GM21825 (cell line): Measurements from ENCODE around the gene SPACDR.

Experiments
- ATAC-seq: cut with Tn5 transposase; IDR thresholded peaks from one replicate; pipeline ENCODE4 v1.9.1; 2021; ENCODE audit warnings: mild to moderate bottlenecking, moderate library complexity; ENCODE audit not compliant: unreplicated experiment

Gene SPACDR

GRCh38 chr7:100485471-100485876, 21.4 kb upstream of the SPACDR start:
- no peak for ATAC-seq

GRCh38 chr7:100484673-100485045, 20.6 kb upstream of the SPACDR start:
- no peak for ATAC-seq

GRCh38 chr7:100483722-100484672, 19.9 kb upstream of the SPACDR start, which contains the start of gene NYAP1:
NYAP1 (plus strand) TSS chr7:100483927; CDS start chr7:100485312, 1,385 bp downstream.
- no peak for ATAC-seq

- ATAC-seq, result no peak
These were observed 19.1 kb upstream of the SPACDR start for GRCh38 chr7:100483090-100483721.

- ATAC-seq, result no peak
These were observed 18.6 kb upstream of the SPACDR start for GRCh38 chr7:100482728-100483089.

- ATAC-seq, result no peak
These were observed 17.4 kb upstream of the SPACDR start for GRCh38 chr7:100481466-100481865.

- peak; percentile 61 for ATAC-seq
These were observed 15.0 kb upstream of the SPACDR start, which contains the start of gene TSC22D4 for GRCh38 chr7:100478958-100479660. TSC22D4 (minus strand) TSS chr7:100479214; CDS start chr7:100478038, 1,176 bp downstream.

- no peak for ATAC-seq
These were observed 13.8 kb upstream of the SPACDR start for GRCh38 chr7:100477871-100478267.

- ATAC-seq, result no peak
These were observed 13.1 kb upstream of the SPACDR start for GRCh38 chr7:100476903-100477870.

GRCh38 chr7:100476101-100476780, 12.2 kb upstream of the SPACDR start:
- no peak for ATAC-seq

- ATAC-seq, result no peak
These were observed 11.5 kb upstream of the SPACDR start for GRCh38 chr7:100475549-100475948.

GRCh38 chr7:100472854-100473499, 8.9 kb upstream of the SPACDR start:
- ATAC-seq, result no peak

GRCh38 chr7:100472121-100472851, 8.2 kb upstream of the SPACDR start:
- no peak for ATAC-seq

- no peak for ATAC-seq
These were observed 7.0 kb upstream of the SPACDR start for GRCh38 chr7:100471021-100471420.

- no peak for ATAC-seq
These were observed 5.4 kb upstream of the SPACDR start for GRCh38 chr7:100469227-100470044.

- ATAC-seq, result no peak
These were observed 3.7 kb upstream of the SPACDR start for GRCh38 chr7:100467638-100468373.
